ENCODE data around the gene TLX3. TPM values are rescaled to one million over a fixed set of nuclear protein-coding genes. Genes with fewer than 3 reads are reported as not detected.

The TLX3 gene
- total RNA-seq, 1 experiment from 2014 or later = not detected

GRCh38 chr5:171335616-171336015, 26.6 kb downstream of the TLX3 start:
- H3K9me3 Mint-ChIP-seq = no peaks in the 10 kb centered on the region
- peaks cover 12% of the 10 kb centered on the region for H3K4me1 Mint-ChIP-seq
- no peak overlapping the region; the same call in 1 of the 2 replicates for H3K27ac Mint-ChIP-seq
- H3K27me3 Mint-ChIP-seq (ENCODE audit: low read depth) = peaks cover 61% of the 10 kb centered on the region
- DNase-seq (ENCODE audit: low spot score) = no peak
- H3K4me3 Mint-ChIP-seq = no peak overlapping the region
- no peak for TF ChIP-seq OVOL2 (CRISPR knock-in tag; IDR thresholded peaks at IDR 0.05; ENCODE audit: borderline replicate concordance)
- TF ChIP-seq, protein P1, sequence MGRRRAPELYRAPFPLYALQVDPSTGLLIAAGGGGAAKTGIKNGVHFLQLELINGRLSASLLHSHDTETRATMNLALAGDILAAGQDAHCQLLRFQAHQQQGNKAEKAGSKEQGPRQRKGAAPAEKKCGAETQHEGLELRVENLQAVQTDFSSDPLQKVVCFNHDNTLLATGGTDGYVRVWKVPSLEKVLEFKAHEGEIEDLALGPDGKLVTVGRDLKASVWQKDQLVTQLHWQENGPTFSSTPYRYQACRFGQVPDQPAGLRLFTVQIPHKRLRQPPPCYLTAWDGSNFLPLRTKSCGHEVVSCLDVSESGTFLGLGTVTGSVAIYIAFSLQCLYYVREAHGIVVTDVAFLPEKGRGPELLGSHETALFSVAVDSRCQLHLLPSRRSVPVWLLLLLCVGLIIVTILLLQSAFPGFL (CRISPR knock-in tag; IDR thresholded peaks at IDR 0.05; ENCODE audit: borderline replicate concordance) = no peak
- TF ChIP-seq ZNF671 (CRISPR knock-in tag; IDR thresholded peaks at IDR 0.05) = no peak
- no peak for TF ChIP-seq RELA (CRISPR knock-in tag; IDR thresholded peaks at IDR 0.05; ENCODE audit: borderline replicate concordance)
- no peak for TF ChIP-seq SOX15 (CRISPR knock-in tag; IDR thresholded peaks at IDR 0.05)
- TF ChIP-seq NR1H2 (CRISPR knock-in tag; IDR thresholded peaks at IDR 0.05) = no peak
- TF ChIP-seq, protein P2, sequence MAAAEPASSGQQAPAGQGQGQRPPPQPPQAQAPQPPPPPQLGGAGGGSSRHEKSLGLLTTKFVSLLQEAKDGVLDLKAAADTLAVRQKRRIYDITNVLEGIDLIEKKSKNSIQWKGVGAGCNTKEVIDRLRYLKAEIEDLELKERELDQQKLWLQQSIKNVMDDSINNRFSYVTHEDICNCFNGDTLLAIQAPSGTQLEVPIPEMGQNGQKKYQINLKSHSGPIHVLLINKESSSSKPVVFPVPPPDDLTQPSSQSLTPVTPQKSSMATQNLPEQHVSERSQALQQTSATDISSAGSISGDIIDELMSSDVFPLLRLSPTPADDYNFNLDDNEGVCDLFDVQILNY (CRISPR knock-in tag; IDR thresholded peaks at IDR 0.05) = no peak
- no peak for TF ChIP-seq ZNF121 (CRISPR knock-in tag; IDR thresholded peaks at IDR 0.05)
- TF ChIP-seq ATF3 (CRISPR knock-in tag; conservative IDR thresholded peaks at IDR 0.05) = no peak
- TF ChIP-seq, protein P3, sequence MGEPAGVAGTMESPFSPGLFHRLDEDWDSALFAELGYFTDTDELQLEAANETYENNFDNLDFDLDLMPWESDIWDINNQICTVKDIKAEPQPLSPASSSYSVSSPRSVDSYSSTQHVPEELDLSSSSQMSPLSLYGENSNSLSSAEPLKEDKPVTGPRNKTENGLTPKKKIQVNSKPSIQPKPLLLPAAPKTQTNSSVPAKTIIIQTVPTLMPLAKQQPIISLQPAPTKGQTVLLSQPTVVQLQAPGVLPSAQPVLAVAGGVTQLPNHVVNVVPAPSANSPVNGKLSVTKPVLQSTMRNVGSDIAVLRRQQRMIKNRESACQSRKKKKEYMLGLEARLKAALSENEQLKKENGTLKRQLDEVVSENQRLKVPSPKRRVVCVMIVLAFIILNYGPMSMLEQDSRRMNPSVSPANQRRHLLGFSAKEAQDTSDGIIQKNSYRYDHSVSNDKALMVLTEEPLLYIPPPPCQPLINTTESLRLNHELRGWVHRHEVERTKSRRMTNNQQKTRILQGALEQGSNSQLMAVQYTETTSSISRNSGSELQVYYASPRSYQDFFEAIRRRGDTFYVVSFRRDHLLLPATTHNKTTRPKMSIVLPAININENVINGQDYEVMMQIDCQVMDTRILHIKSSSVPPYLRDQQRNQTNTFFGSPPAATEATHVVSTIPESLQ (CRISPR knock-in tag; IDR thresholded peaks at IDR 0.05) = no peak
- ChIA-PET POLR2A (no interaction called here), CTCF (interaction anchor here (0.5 to 2.2 kb wide), 5 partner anchors 26 to 526 kb away, joined by 3 to 11 read pairs (median 3); partner anchors contain the start of gene TLX3)
- no peak for ATAC-seq
- no peaks in the 10 kb centered on the region for H3K36me3 Mint-ChIP-seq

DNA sequence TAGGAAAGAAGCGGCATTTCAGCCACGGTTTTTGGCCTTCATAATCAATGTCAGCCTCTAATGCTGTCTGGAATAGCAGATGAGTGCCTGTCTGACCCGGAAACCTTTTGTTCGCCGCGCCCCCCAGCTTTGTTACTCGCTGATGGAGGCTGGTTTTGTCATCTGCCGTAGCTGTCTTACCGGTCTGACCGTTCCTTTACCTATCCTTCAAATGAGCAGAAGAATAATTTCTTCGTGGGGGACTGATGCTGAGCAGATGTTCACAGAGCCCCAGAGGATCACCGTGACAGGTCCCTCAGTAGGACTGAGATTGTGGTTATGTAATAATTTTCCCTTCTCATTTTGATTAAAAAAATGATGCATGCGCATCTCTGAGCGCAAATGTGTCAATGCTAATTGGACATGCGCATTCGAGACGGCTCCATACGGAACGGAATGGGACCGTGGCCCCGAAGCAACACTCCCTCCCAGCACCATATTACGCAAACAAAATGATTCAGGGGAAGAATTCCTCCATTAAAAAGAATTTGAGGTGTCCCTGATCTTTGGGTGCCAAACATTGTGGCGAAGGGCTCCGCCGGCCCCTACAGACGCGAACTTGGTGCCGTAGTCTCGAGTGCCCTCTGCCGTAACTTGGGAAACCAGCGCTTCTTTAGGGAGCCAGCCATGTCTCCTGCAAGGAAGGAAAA, 27.6 kb downstream of the TLX3 start:
- H3K36me3 Mint-ChIP-seq = no peaks in the 10 kb centered on the region
- H3K27me3 Mint-ChIP-seq (ENCODE audit: low read depth) = peaks cover 59% of the 10 kb centered on the region
- POLR2A ChIA-PET = no interaction called here
- no peak overlapping the region for H3K27ac Mint-ChIP-seq
- peak overlapping the region; percentile 59 for H3K4me3 Mint-ChIP-seq
- peak; percentile 51 for DNase-seq (ENCODE audit: low spot score)
- peak; percentile 91 for ATAC-seq
- no peaks in the 10 kb centered on the region for H3K9me3 Mint-ChIP-seq
- TF ChIP-seq CTCF (IDR thresholded peaks at IDR 0.05) = 0 out of 2 replicates have a peak, but pooled peaks have one; percentile 20
- no peak for TF ChIP-seq CBFB (CRISPR knock-in tag; IDR thresholded peaks at IDR 0.05; ENCODE audit: low read depth)
- H3K4me1 Mint-ChIP-seq = peaks cover 12% of the 10 kb centered on the region
- CTCF ChIA-PET = interaction anchor here (0.7 to 2.2 kb wide), 11 partner anchors 9 to 683 kb away, joined by 3 to 11 read pairs (median 3); partner anchors contain the start of gene TLX3

- Mint-ChIP-seq H3K4me3 (peak overlapping the region; percentile 59), H3K4me1 (peaks cover 12% of the 10 kb centered on the region), H3K9me3 (no peaks in the 10 kb centered on the region), H3K36me3 (no peaks in the 10 kb centered on the region), H3K27ac (no peak overlapping the region), H3K27me3 (ENCODE audit: low read depth) (peaks cover 54% of the 10 kb centered on the region)
- DNase-seq (ENCODE audit: low spot score) (no peak), ATAC-seq (no peak)
- no peak for TF ChIP-seq ZNF232 (CRISPR knock-in tag; IDR thresholded peaks at IDR 0.05)
- ChIA-PET CTCF (interaction anchor here (1.5 to 2.2 kb wide), 2 partner anchors 13 to 28 kb away, joined by 9 to 11 read pairs; partner anchors contain the start of gene TLX3), POLR2A (no interaction called here)
Measured at GRCh38 chr5:171337210-171337569, 28.1 kb downstream of the TLX3 start.

Measured in WTC11 (cell line).